GM10847 (cell line): ENCODE data around the gene ESYT2.

ENCODE experiments used
- POLR2A ChIP-seq: IDR thresholded peaks from 2 replicates; pipeline ENCODE4 v1.6.1; 2011; ENCODE audit not compliant: insufficient read length; ENCODE audit errors: extremely low read depth

The ESYT2 gene

DNA sequence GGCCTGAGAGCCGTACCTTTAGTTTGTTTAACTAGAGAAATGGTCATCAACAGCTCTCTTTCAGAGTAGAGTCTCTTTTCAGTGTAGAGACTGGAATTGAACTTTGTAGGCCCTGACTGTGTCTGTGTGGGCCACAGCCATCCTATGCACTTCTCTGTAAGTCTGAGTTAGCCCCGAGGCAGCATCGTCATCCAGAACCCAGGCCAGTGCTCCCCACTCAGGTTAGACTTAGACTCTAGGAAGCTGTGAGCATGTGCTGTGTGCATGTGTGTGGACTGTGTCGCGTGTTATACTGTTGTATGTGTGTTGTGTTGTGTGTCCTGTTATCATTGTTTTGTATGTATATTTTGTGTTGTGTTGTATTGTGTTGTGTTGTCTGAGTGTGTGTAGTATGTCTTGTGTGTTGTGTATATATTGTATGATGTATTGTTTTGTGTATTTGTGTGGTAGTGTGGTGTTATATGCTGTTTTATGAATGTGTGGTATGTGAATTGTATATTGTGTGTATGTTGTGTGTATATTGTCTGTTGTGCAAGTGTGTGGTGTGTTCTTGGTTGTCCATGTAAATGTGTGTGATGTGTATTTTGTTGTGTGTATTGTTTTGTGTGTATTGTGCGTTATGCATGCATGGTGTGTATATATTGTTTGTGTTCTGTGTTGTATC lies 106.6 kb downstream of the ESYT2 start:
- TF ChIP-seq POLR2A, result no peak

DNA sequence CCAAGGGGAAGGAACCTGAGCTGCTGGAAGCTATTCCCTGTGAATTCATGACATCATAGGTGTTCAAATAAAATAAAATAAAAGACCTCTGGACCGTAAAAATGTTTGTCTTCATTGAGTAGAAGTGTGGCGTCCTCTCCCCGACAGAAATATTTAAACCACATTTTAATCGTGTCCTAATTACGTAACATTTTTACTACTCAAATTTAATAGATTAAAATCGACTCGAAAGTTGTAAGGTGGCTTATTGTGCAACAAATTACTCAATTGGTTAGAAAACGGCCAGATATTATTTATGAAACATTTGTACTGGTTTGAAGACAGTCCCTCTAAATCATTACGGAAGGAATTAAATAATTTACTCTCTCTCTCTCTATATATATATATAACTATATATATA lies 109.2 kb downstream of the ESYT2 start:
- TF ChIP-seq POLR2A, result no peak

DNA sequence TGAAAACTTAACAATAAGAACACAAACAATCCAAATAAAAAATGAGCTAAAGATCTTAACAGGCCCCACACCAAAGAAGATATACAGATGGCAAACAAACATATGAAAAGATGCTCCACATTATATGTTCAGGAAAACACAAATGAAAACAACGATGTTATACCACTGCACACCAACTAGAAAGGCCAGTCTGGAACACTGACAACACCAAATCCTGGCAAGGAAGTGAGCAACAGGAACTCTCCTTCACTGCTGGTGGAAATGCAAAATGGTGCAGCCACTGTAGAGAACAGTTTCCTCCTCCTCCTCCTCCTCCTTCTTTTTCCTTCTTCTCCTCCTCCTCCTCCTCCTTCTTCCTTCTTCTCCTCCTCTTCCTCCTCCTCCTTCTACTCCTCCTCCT lies 112.5 kb downstream of the ESYT2 start:
- TF ChIP-seq POLR2A, result no peak

DNA sequence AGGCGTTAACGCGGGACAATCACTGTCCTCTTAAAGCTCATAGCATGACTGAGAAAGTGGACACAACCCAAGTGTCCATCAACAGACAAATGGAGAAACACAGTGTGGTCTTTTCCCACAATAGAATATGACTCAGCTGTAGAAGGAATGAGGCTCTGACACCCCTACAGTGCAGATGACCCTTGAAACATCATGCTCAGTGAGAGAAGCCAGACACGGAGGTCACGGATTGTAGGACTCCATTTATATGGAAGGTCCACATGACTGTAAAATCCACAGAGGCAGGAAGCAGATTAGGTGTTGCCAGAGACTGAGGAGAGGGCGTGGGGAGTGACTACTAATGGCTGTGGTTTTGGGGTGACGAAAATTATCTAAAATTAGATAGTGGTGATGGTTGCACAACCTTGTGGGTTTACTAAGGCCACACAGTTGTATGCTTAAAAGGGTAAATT lies 118.6 kb downstream of the ESYT2 start:
- TF ChIP-seq POLR2A, result no peak

DNA sequence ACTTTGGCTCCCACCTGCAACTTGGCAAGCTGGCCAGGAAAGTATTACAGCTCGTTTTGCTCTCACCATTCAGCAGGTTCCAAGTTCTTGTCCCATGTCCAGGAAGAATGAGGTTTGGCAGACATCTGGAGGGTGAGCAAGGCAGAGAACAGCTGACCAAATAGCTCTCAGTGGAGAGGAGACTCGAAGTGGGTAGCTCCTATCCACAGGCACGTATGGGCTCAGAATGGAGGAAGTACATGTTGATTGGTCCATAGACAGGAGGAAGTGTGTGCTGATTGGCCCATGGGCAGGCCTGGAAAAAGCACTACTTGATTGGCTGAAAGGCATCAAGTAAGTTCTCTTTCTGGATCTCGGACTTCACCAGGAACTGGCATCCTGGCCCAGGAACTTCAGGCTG lies 121.7 kb downstream of the ESYT2 start:
- TF ChIP-seq POLR2A, result no peak

DNA sequence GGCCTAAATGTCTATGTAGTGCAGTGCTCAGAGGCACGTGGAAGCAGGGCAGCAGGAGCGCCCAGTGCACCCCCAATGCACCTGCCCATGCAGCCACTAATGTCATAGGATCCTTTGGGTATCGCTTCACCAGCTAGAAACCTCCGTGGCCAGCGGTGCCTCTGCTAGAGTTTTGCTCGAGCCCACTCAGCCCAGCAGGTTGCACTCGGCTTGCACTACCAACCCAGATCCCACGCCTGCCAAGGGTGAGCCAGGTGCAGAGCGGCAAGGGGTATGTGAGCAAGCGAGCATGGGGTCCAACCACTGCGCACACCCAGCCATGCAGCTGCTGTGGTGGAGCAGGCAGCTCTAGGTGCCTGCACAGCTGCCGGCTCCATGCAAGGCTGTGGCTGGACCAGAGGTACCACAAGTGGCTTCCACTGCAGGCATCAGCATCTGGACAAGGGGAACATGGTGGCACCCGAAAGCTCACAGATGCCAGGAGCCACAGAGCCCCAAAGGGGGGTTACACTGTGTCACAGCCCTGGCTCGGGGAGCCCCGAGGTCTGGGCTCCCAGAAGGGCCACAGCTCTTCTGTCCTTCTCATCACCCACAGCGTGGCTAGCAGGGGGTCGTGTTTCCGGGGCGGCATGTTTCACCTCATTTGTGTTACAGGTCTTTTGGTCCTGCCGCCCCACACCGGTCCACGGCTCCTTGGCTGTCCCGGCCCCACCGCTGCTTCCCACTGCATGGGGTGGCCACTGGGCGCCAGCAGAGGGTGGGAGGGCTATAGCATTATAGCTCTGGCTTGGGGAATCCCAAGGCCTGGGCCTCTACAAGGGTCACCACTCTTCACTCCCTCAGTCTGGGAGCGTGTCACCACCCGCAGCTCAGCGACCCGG lies 122.4 kb downstream of the ESYT2 start:
- TF ChIP-seq POLR2A, result no peak

DNA sequence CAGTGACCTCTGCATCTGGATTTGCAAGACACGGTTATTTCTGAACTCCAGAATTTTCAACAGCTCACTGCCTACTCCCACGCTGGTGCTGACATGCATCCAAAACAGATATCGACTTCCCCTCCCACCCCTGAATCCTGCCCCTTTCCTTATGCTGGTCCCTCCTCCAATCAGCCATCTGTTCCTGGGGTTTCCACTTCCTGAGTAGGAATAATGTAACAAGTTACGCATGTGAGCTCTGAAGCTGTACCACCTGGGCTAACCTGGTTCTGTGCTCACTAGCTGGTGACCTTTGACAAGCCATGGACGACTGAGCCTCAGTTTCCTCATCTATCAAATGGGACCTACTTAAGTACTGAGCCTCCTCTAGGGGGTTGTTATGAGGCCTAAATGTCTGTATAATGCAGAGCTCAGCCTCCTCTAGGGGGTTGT lies 123.0 kb downstream of the ESYT2 start:
- no peak for TF ChIP-seq POLR2A

DNA sequence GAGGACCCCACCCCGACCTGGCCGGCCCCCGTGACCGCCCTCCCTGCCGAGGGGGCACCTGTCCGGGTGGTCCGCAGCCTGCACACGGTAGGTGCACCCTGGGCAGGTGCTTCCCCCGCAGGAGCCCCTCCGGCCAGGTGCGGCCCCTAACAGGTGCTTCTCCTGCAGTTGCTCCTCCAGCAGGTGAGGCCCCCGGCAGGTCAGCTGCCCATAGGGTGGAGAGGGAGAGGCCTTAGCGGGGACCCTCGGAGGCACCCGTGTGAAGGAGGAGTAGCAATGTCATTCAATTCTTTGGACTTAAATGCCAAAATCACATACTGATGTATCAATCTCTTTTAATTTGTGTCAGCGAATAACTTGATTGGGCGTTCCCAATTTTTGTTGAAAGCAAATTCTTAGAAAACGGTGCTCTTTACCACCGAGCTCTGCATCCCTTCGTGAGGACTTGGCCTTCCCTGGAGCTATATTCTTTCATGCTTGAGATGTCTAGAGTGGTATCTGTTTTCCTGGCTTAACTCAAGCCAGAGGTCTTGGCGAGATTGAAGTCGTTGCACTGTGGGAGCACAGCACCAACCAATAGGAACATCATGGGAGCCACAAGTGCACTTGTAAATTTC lies 124.0 kb downstream of the ESYT2 start:
- no peak for TF ChIP-seq POLR2A

DNA sequence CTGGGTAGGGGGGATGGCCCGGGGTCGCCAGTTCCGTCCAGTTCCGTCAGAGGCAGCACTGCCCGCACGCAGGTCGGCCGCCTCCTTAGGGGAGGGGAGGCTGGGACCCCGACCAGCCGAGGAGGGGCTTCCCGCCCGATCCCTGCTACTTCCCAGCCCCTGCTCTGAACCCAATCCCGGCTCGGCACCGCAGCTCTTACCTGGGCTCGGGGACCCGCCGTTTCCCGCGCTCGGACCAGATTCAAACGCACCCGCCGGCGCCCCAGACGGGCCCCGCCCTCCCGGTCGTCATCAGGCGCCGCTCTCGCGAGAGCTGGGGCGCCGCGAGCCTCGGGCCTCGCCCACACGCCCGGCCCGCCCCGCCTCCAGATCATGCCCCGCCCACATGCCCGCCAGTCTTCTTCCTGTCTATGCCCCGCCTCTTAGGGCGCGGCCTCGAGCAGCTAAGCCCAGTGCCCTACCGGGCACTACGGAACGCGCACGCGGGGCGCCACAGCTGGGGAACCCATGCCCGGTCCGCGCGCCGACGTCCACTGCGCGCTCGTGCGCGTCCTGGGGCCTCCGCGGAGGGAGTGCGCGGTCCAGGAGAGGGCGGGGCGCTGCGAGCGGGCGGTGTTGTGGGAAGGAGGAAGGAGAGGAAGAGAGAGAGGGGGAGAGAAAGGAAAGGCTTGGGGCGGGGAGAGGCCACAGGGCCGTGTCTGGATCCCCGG lies 124.6 kb downstream of the ESYT2 start, which contains the start of gene NCAPG2:
Gene NCAPG2, minus strand, starts transcription at position 281 of the 710 bp plus-strand sequence. CDS start 2,905 bp downstream, outside the sequence.
- peak; percentile 93 for TF ChIP-seq POLR2A

DNA sequence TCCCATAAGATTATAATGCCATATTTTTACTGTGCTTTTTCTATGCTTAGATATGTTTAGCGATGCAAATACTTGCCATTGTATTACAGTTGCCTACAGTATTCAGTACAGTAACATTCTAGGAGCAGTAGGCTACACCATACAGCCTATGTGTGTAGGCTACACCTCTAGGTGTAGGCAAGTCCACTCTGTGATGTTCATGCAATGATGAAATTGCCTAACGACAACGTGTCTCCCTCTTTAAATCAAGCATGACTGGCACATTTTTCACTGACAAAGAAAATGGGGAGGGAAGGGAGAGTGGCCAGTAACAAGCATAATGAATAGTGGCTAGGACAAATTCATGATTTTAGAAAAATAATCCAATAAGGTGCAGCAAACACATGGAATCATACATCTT lies 126.4 kb downstream of the ESYT2 start:
- no peak for TF ChIP-seq POLR2A

DNA sequence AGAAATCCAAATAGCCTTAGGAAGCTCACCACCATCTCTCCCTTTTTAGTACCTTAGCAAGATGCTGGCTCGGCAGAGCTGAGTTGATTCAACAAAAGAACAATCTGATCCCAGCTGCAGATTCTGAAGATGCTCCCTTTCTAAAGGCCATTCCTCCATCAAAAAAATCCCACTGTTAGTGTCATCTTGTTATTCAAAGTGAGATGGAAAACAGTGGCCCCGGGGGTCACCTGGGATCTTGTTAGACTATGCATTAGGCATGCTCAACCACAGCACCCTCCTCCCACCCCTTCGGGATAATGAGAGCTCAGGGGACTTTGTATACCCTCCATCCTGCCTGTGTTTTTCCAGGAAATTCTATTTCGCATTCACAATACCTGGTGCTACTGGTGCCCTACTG lies 127.1 kb downstream of the ESYT2 start:
- no peak for TF ChIP-seq POLR2A

DNA sequence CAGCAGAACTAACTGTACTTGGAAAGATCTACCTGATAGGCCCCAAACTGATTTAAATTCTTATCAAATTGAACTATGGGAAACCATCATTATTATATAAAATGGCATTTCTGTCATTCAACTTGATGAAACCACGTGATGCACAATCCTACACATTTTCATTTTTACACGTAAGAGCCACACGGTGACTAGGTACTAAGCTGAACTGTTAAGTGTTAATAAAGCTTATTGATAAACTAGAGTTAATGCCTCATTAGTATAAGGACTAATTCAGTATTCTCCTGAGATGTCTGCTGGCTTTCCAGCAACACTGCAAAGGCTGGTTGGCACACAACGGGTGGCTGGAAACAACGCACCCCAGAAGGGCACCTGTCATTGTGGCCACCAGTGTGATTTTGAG lies 129.3 kb downstream of the ESYT2 start:
- no peak for TF ChIP-seq POLR2A

DNA sequence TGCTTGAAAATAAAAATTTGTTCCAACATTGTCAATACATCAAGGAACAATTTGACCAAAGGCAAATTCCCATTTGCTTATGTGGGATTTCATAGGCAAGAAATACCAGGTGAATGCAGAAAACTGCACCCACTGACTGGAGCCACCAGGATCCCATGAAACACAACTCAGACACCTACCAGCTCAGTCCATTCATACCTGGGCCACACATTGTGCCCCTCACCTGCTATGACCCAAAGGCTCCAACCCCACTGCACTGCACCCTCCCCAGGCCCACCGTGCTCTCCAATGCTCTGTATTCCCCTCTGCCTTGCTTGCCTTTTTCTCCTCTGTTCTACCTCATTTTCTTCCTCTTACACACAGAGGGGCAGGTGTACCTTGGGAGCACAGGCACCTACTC lies 130.0 kb downstream of the ESYT2 start:
- TF ChIP-seq POLR2A, result no peak

DNA sequence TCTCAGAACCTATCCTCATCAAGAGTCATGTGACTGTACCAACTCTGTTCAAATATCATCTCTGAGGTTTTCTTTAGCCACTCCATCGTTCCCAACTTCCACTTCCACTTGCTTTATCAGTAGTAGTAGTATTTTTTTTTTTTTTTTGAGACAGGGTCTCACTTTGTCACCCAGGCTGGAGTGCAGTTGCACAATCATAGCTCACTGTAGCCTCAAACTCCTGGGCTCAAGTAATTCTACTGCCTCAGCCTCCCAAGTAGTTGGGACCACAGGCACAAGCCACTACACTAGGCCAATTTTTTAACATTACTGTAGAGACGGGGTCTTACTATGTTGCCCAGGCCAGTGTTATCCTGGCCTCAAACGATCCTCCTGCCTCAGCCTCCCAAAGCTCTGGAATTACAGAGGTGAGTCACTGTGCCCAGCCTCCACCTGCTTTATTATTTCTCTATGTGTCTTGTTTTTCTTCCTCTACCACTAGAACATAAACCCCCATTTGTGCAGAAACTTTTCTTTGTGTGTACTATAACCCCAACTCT lies 130.6 kb downstream of the ESYT2 start:
- TF ChIP-seq POLR2A, result no peak
